H54 (cell line): ENCODE measurements around the gene PEX11A.

Source experiments
- DNase-seq: peaks from one replicate; pipeline ENCODE4 v3.0.0; 2011; ENCODE audit warnings: low spot score, mixed read lengths; ENCODE audit not compliant: insufficient read length
- FAIRE-seq: peaks from 3 replicates; lab custom pipeline; 2011; peaks lifted over from hg19 to GRCh38; lab: Jason Lieb, UNC
- POLR2A ChIP-seq: IDR thresholded peaks from 2 replicates; pipeline ENCODE4 v1.6.1; 2011; ENCODE audit warnings: low read depth, mild to moderate bottlenecking, low read length

Gene PEX11A

GRCh38 chr15:89656116-89656815 is 34.3 kb downstream of the PEX11A start:
- FAIRE-seq (no peak), DNase-seq (peak; percentile 35)
- TF ChIP-seq POLR2A, result no peak

GRCh38 chr15:89654847-89655805 is 35.4 kb downstream of the PEX11A start, which contains the start of gene KIF7:
KIF7 (minus strand) TSS chr15:89655467; CDS start chr15:89652930, 2,537 bp downstream.
- TF ChIP-seq POLR2A, result peak; percentile 33; the same call in 1 of the 2 replicates
- DNase-seq, result peak; percentile 61
- FAIRE-seq, result no peak

- peak; percentile 59 for DNase-seq
- TF ChIP-seq POLR2A, result no peak
- FAIRE-seq, result no peak
These were observed 36.2 kb downstream of the PEX11A start for GRCh38 chr15:89654301-89654761.

- no peak for FAIRE-seq
- TF ChIP-seq POLR2A, result no peak
These were observed 37.0 kb downstream of the PEX11A start for GRCh38 chr15:89653578-89653977.

DNA sequence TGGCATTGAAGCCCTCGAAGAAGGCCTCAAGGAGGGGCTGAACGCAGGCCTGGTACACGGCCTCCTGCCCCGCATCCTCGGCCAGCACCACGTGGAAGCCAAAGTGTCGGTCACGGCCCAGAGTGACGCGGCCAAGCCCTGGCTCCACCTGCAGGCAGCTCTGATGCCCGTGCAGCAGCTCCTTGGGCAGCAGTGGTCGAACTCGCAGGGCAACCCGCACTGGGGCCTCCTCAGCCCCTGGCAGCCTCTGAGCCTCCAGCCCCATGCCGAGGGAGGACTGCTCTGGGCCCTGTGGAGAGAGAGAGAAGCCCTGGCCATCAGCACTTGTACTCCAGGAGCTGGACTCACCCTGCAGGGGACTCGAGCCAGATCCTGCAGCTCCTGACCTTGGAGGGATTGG is 37.9 kb downstream of the PEX11A start:
- no peak for FAIRE-seq
- no peak for DNase-seq
- TF ChIP-seq POLR2A, result no peak

More at GRCh38 chr15:89653578-89653977, 37.0 kb downstream of the PEX11A start:
- DNase-seq, result no peak

DNA sequence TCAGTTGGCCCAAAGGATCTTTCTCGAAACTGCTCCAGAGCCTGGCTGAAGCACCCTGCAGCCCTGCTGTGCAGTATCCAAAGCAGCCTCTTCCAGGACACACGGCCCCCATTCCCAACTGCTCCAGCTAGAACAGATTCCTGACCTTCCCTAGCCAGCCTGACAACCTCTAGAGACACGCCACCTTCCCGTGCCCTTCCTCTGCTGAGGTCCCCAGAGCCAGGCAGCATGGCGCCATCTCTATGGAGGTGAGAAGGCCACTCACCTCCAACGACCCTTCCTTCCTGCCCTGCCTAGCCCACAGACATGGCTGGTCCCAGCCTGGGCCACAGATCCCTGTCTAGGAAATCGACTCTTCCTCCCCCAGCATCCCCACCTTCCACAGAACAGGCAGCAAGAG is 38.4 kb downstream of the PEX11A start:
- FAIRE-seq (no peak), DNase-seq (no peak)
- no peak for TF ChIP-seq POLR2A

- FAIRE-seq, result no peak
- DNase-seq, result no peak
- no peak for TF ChIP-seq POLR2A
These were observed 40.8 kb downstream of the PEX11A start for GRCh38 chr15:89649716-89650115.

GRCh38 chr15:89649013-89649625 is 41.4 kb downstream of the PEX11A start:
- DNase-seq (no peak), FAIRE-seq (no peak)
- TF ChIP-seq POLR2A, result no peak

- TF ChIP-seq POLR2A, result no peak
- DNase-seq (no peak), FAIRE-seq (no peak)
These were observed 42.2 kb downstream of the PEX11A start for GRCh38 chr15:89648106-89649012.

DNA sequence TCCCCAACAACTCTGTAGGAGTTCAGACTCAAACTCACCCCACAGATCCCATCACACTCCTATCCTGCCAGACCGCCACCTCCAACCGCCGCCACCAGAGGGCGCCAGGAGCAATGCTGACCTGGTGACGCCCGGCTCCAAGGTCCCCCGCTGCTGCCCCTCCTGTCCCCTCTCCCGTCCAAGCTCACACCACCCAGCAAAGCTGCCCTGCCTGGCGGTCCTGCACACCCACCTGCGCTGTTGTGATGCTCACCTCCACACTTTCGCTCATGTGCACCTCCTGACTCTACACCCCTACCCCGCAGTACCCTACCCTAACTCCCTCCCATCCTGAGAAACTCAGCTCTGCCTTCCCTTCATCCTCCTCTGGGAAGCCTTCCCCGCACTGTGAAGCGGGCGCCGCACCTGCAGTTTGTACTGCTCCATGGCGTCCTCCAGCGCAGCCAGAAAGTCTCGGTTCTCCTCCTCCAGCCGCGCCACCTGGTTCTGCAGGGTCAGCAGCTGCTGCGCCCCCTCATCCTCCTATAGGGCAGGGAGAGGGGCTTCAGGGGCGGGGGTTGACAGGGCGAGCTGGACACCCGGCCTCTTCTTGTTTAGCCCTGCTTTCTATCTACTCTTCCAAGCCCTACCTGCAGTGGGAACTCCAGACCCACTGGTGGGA is 43.2 kb downstream of the PEX11A start:
- no peak for TF ChIP-seq POLR2A
- no peak for FAIRE-seq
- DNase-seq, result peak; percentile 81

DNA sequence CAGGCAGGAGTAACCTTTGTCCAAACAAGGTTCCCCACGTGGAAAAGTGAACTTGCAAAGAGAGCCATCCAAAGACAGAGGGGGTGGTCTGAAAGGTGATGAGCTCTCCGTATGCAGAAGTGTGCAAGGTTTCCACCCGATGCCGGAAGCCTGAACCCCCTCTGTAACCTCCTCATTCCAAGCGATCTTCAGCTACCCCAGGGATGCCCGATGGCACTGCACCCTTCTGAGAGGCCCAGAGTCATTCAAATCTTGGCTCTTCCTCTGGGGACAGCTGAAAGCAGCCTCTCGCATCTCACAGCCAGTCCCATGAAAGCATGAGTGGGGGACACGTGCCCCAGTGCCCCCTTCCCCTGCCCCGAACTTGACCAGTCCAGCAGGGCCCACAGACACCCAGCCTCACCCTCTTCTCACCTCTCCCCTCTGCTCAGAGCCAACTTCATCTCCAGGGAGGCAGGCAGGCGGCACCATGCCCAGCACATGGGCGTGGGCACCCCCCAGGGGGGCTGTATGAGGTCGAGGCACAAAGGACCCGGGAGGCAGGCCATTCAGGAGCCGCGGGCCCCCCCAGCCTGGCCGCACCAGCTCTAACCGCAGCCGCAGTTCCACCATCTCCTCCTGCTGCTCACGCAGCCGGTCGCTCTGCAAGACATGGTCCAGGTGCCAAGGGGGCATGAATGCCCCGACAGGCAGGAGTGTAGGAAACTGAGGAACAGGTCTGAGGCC is 44.0 kb downstream of the PEX11A start:
- FAIRE-seq, result no peak
- DNase-seq, result no peak
- TF ChIP-seq POLR2A, result no peak

DNA sequence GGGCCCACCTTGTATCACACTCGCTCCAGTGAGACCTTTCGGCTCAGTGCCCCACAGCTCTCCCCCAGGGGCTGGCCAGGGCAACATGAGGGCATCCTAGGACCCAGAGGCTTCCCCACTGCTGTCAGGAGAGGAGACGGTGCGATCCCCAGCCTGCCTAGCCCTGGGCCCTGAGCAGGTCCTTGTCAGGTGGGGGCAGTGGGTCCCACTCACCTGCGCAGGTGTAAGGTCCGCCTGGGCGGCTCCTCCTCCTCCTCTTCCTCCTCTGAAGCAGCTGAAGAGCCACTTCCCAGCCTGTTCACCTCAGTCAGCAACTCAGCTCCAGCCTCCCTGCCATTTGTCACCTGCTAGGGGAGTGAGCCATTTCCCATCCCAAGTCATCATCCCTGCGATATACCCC is 44.9 kb downstream of the PEX11A start:
- TF ChIP-seq POLR2A, result no peak
- FAIRE-seq (no peak), DNase-seq (no peak)
